ENCODE measurements around the gene EFNB2. TPM values are rescaled to one million over a fixed set of nuclear protein-coding genes. Genes with fewer than 3 reads are reported as not detected.

Gene EFNB2
- total RNA-seq, 1 experiment from 2014 or later = 15.9 TPM

- peak overlapping the region; percentile 37; the same call in 1 of the 2 replicates for H3K27ac Mint-ChIP-seq
- ChIA-PET POLR2A (no interaction called here), CTCF (interaction anchor here (0.6 kb wide), 1 partner anchor 1909 kb away, joined by 9 read pairs; no protein-coding TSS in a partner anchor)
- ATAC-seq = no peak; the same call in 1 of the 2 replicates
- no peak overlapping the region for H3K4me3 Mint-ChIP-seq
- H3K9me3 Mint-ChIP-seq = no peaks in the 10 kb centered on the region
- peaks cover 86% of the 10 kb centered on the region for H3K4me1 Mint-ChIP-seq
- no peak for DNase-seq (ENCODE audit: low spot score)
- H3K36me3 Mint-ChIP-seq = no peaks in the 10 kb centered on the region
- no peak for TF ChIP-seq ARID4B (CRISPR knock-in tag; IDR thresholded peaks at IDR 0.05; ENCODE audit: borderline replicate concordance)
- TF ChIP-seq PRRX2 (CRISPR knock-in tag; IDR thresholded peaks at IDR 0.05) = no peak
- no peak for TF ChIP-seq ZBTB43 (CRISPR knock-in tag; IDR thresholded peaks at IDR 0.05)
- no peak for TF ChIP-seq FOXJ3 (CRISPR knock-in tag; IDR thresholded peaks at IDR 0.05; ENCODE audit: borderline replicate concordance)
- no peak for TF ChIP-seq ZNF671 (CRISPR knock-in tag; IDR thresholded peaks at IDR 0.05)
- TF ChIP-seq FOXK1 (CRISPR knock-in tag; IDR thresholded peaks at IDR 0.05) = no peak
- TF ChIP-seq SOX15 (CRISPR knock-in tag; IDR thresholded peaks at IDR 0.05) = no peak
- no peak for TF ChIP-seq RORB (CRISPR knock-in tag; IDR thresholded peaks at IDR 0.05)
- no peak for TF ChIP-seq ZNF416 (CRISPR knock-in tag; IDR thresholded peaks at IDR 0.05)
- TF ChIP-seq ZMAT4 (CRISPR knock-in tag; IDR thresholded peaks at IDR 0.05) = no peak
- no peak for TF ChIP-seq ESRRA (CRISPR knock-in tag; IDR thresholded peaks at IDR 0.05; ENCODE audit: borderline replicate concordance)
- TF ChIP-seq ZNF219 (CRISPR knock-in tag; IDR thresholded peaks at IDR 0.05; ENCODE audit: borderline replicate concordance) = no peak
- no peak for TF ChIP-seq ZNF232 (CRISPR knock-in tag; IDR thresholded peaks at IDR 0.05)
- TF ChIP-seq SP1 (CRISPR knock-in tag; conservative IDR thresholded peaks at IDR 0.05) = no peak
- TF ChIP-seq GRHL2 (CRISPR knock-in tag; IDR thresholded peaks at IDR 0.05; ENCODE audit: insufficient replicate concordance, severe bottlenecking) = no peak
- TF ChIP-seq PRDM15 (CRISPR knock-in tag; IDR thresholded peaks at IDR 0.05) = no peak
- no peak for TF ChIP-seq USF1 (CRISPR knock-in tag; IDR thresholded peaks at IDR 0.05)
- TF ChIP-seq CTCF (IDR thresholded peaks at IDR 0.05) = no peak
- no peak for TF ChIP-seq ZNF532 (CRISPR knock-in tag; IDR thresholded peaks at IDR 0.05; ENCODE audit: borderline replicate concordance)
- no peaks in the 10 kb centered on the region; the same call in 1 of the 2 replicates for H3K27me3 Mint-ChIP-seq (ENCODE audit: low read depth)
These were observed 12.4 kb downstream of the EFNB2 start for GRCh38 chr13:106522898-106523525.

All from WTC11 (cell line).